SK-N-SH treated with all-trans-retinoic acid at 6 μM for 48 hours (cell line): ENCODE results near the gene SUPT3H.

Experiments
- ATAC-seq: fragments of 200-7000 bp; cut with Tn5 transposase; 3 replicates; pipeline ENCODE4 v1.9.1; 2020; ENCODE audit warnings: mild to moderate bottlenecking, moderate library complexity
- ARNTL ChIP-seq: fragments of 450-650 bp; formaldehyde crosslinking; IDR thresholded peaks from 2 replicates; pipeline ENCODE4 v1.5.0; 2020; ENCODE audit warnings: low read depth, mild to moderate bottlenecking, moderate library complexity, borderline replicate concordance
- BACH2 ChIP-seq: fragments of 250-450 bp; sonication (Bioruptor Pico); IDR thresholded peaks from 2 replicates; pipeline ENCODE4 v1.9.0; 2021; ENCODE audit warnings: mild to moderate bottlenecking, borderline replicate concordance
- CSDC2 ChIP-seq: fragments of 250-450 bp; sonication (Bioruptor Pico); IDR thresholded peaks from 2 replicates; pipeline ENCODE4 v1.5.0; 2020; ENCODE audit warnings: mild to moderate bottlenecking, moderate library complexity
- ESRRG ChIP-seq: fragments of 250-450 bp; sonication (Bioruptor Pico); IDR thresholded peaks from 2 replicates; pipeline ENCODE4 v1.6.1; 2021; ENCODE audit warnings: mild to moderate bottlenecking
- GLIS3 ChIP-seq: fragments of 250-450 bp; sonication (Bioruptor Pico); IDR thresholded peaks from 2 replicates; pipeline ENCODE4 v1.5.0; 2020; ENCODE audit warnings: mild to moderate bottlenecking, moderate library complexity
- ISL1 ChIP-seq: fragments of 250-450 bp; sonication (Bioruptor Pico); IDR thresholded peaks from 2 replicates; pipeline ENCODE4 v2.1.2; 2022; ENCODE audit warnings: mild to moderate bottlenecking, moderate library complexity
- OSR1 ChIP-seq: fragments of 250-450 bp; sonication (Bioruptor Pico); IDR thresholded peaks from 2 replicates; pipeline ENCODE4 v1.8.0; 2022; ENCODE audit warnings: moderate library complexity, mild to moderate bottlenecking, inconsistent platforms
- PPARA ChIP-seq: fragments of 250-450 bp; sonication (Bioruptor Pico); IDR thresholded peaks from 2 replicates; pipeline ENCODE4 v1.5.0; 2020; ENCODE audit warnings: mild to moderate bottlenecking, borderline replicate concordance
- TCF4 ChIP-seq: fragments of 250-450 bp; sonication (Bioruptor Pico); IDR thresholded peaks from 2 replicates; pipeline ENCODE4 v1.8.0; 2021; ENCODE audit warnings: mild to moderate bottlenecking, moderate library complexity, borderline replicate concordance
- TOX ChIP-seq: fragments of 250-450 bp; sonication (Bioruptor Pico); IDR thresholded peaks from 2 replicates; pipeline ENCODE4 v1.8.0; 2021; ENCODE audit warnings: mild to moderate bottlenecking, moderate library complexity, borderline replicate concordance
- ZC3H10 ChIP-seq: fragments of 250-450 bp; sonication (Bioruptor Pico); IDR thresholded peaks from 2 replicates; pipeline ENCODE4 v1.5.1; 2021; ENCODE audit warnings: mild to moderate bottlenecking, moderate library complexity
- ZNF565 ChIP-seq: fragments of 450-650 bp; formaldehyde crosslinking; conservative IDR thresholded peaks from 2 replicates; pipeline ENCODE4 v1.5.0; 2020; ENCODE audit warnings: low read depth, mild to moderate bottlenecking, moderate library complexity
- ZNF70 ChIP-seq: fragments of 450-650 bp; formaldehyde crosslinking; IDR thresholded peaks from 2 replicates; pipeline ENCODE4 v1.5.0; 2020; ENCODE audit warnings: mild to moderate bottlenecking, moderate library complexity
- ZNF8 ChIP-seq: fragments of 450-650 bp; formaldehyde crosslinking; IDR thresholded peaks from 2 replicates; pipeline ENCODE4 v1.5.0; 2020; ENCODE audit warnings: mild to moderate bottlenecking, moderate library complexity
- TF ChIP-seq, protein P1 (sequence below): fragments of 250-450 bp; sonication (Bioruptor Pico); IDR thresholded peaks from 2 replicates; pipeline ENCODE4 v1.5.0; 2020; ENCODE audit warnings: mild to moderate bottlenecking, moderate library complexity
- TF ChIP-seq, protein P2 (sequence below): fragments of 250-450 bp; sonication (Bioruptor Pico); IDR thresholded peaks from 2 replicates; pipeline ENCODE4 v1.8.0; 2021; ENCODE audit warnings: low read depth, mild to moderate bottlenecking, moderate library complexity, borderline replicate concordance
- TF ChIP-seq, protein P3 (sequence below): fragments of 250-450 bp; sonication (Bioruptor Pico); IDR thresholded peaks from 2 replicates; pipeline ENCODE4 v1.8.0; 2020; ENCODE audit warnings: mild to moderate bottlenecking, moderate library complexity, borderline replicate concordance
- TF ChIP-seq, protein P4 (sequence below): fragments of 250-450 bp; sonication (Bioruptor Pico); IDR thresholded peaks from 2 replicates; pipeline ENCODE4 v1.5.1; 2020; ENCODE audit warnings: low read depth, mild to moderate bottlenecking, moderate library complexity

The SUPT3H gene

DNA sequence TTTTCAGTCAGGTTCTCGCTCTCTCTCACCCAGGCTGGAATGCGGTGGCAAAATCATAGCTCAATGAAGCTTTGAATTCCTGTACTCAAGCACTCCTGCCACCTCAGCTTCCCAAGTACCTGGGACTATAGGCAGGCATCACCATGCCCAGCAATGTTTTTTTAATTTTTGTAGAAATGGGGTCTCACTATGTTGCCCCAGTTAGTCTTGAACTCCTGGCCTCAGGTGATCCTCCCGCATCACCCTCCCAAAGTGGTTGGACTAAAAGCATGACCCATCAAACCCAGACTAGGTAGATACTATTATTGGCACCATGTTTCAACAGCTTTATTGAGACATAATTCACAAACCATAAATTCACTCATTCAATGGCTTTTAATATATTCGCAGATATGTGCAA, 122.3 kb downstream of the SUPT3H start (continued):
- TF ChIP-seq TOX (CRISPR knock-in tag) (no peak), GLIS3 (CRISPR knock-in tag) (no peak)

DNA sequence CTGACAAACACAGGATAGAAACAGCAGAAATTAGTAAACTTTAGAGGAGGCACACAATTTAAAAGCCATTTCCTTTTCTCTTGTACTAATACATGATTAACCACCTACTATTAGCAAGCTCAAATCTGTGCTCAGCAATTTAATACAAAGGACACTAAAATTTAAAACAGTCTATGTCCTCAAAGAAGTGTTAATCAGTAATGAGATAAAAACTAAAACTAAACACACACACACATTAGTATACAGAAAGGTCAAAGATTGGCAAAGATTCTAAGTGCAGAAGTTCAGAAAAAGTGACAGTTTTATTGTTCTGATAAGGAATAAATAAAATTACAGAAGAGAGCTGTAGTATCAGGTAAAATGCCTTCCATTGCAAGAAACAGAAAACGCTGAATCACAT, 123.5 kb downstream of the SUPT3H start:
- TF ChIP-seq TCF4 (CRISPR knock-in tag), result no peak
- TF ChIP-seq ZNF565, result no peak
- TF ChIP-seq ZC3H10 (CRISPR knock-in tag), result no peak
- TF ChIP-seq, protein P1, sequence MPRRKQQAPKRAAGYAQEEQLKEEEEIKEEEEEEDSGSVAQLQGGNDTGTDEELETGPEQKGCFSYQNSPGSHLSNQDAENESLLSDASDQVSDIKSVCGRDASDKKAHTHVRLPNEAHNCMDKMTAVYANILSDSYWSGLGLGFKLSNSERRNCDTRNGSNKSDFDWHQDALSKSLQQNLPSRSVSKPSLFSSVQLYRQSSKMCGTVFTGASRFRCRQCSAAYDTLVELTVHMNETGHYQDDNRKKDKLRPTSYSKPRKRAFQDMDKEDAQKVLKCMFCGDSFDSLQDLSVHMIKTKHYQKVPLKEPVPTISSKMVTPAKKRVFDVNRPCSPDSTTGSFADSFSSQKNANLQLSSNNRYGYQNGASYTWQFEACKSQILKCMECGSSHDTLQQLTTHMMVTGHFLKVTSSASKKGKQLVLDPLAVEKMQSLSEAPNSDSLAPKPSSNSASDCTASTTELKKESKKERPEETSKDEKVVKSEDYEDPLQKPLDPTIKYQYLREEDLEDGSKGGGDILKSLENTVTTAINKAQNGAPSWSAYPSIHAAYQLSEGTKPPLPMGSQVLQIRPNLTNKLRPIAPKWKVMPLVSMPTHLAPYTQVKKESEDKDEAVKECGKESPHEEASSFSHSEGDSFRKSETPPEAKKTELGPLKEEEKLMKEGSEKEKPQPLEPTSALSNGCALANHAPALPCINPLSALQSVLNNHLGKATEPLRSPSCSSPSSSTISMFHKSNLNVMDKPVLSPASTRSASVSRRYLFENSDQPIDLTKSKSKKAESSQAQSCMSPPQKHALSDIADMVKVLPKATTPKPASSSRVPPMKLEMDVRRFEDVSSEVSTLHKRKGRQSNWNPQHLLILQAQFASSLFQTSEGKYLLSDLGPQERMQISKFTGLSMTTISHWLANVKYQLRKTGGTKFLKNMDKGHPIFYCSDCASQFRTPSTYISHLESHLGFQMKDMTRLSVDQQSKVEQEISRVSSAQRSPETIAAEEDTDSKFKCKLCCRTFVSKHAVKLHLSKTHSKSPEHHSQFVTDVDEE (CRISPR knock-in tag), result no peak
- no peak for TF ChIP-seq ARNTL
- TF ChIP-seq ZNF8 (CRISPR knock-in tag), result no peak
- no peak for TF ChIP-seq PPARA
- no peak for ATAC-seq

DNA sequence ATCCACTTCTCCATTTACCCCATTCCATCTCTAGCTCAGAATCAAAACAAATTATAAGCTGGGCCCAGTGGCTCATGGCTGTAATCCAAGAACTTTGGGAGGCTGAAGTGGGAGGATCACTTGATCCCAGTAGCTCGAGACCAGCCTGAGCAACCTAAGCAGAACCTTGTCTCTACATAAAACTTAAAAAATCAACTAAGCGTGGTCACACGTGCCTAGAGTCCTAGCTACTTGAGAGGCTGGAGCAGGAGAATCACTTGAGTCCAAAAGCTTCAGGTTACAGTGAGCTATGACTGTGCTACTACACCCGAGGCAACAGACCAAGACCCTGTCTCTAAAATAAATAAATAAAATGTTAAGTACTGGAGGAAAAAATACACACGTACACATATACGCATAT, 124.3 kb downstream of the SUPT3H start:
- TF ChIP-seq PPARA (no peak), ISL1 (CRISPR knock-in tag) (no peak), CSDC2 (CRISPR knock-in tag) (no peak)
- ATAC-seq, result no peak

DNA sequence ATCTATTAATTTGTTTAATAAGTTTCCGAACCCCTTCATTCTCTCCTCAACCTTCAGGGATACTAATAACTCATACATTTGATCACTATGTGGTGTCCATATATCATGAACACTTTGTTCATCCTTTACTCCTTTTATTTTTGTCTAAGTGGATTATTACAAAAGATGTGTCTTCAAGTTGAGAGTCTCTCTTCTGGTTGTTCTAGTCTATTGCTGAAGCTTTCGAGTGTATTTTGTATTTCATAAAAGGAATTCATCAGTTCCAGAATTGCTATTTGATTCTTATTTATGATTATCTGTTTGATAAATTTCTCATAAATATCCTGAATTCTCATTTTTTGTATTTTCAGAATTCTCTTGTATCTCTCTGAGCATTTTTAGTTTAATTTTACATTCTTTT, 146.1 kb downstream of the SUPT3H start:
- no peak for TF ChIP-seq ISL1 (CRISPR knock-in tag)
- no peak for ATAC-seq

DNA sequence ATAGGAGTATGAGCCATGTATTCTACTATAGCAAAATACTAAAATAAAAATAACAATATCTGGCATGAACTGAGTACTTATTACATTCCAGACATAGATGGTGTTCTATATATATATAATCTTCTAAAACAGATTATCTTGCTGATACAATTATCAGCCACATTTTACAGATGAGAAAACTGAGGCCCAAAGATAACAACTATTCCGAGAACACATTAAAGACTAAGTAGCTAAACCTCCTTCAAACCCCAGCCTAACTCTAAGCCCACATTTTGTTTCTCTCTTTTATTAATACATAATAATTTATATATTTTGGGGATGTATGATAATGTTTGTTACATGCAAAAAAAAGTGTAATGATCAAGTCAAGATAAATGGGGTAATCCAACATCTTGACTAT, 148.3 kb downstream of the SUPT3H start:
- no peak for ATAC-seq
- TF ChIP-seq OSR1, result no peak
- no peak for TF ChIP-seq ZNF8 (CRISPR knock-in tag)
- TF ChIP-seq ESRRG (CRISPR knock-in tag), result no peak
- no peak for TF ChIP-seq TCF4 (CRISPR knock-in tag)
- TF ChIP-seq ZC3H10 (CRISPR knock-in tag), result no peak
- TF ChIP-seq PPARA, result no peak
- TF ChIP-seq, protein P2, sequence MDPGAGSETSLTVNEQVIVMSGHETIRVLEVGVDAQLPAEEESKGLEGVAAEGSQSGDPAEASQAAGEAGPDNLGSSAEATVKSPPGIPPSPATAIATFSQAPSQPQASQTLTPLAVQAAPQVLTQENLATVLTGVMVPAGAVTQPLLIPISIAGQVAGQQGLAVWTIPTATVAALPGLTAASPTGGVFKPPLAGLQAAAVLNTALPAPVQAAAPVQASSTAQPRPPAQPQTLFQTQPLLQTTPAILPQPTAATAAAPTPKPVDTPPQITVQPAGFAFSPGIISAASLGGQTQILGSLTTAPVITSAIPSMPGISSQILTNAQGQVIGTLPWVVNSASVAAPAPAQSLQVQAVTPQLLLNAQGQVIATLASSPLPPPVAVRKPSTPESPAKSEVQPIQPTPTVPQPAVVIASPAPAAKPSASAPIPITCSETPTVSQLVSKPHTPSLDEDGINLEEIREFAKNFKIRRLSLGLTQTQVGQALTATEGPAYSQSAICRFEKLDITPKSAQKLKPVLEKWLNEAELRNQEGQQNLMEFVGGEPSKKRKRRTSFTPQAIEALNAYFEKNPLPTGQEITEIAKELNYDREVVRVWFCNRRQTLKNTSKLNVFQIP (CRISPR knock-in tag), result no peak
- TF ChIP-seq ZNF70, result no peak
- TF ChIP-seq, protein P3, sequence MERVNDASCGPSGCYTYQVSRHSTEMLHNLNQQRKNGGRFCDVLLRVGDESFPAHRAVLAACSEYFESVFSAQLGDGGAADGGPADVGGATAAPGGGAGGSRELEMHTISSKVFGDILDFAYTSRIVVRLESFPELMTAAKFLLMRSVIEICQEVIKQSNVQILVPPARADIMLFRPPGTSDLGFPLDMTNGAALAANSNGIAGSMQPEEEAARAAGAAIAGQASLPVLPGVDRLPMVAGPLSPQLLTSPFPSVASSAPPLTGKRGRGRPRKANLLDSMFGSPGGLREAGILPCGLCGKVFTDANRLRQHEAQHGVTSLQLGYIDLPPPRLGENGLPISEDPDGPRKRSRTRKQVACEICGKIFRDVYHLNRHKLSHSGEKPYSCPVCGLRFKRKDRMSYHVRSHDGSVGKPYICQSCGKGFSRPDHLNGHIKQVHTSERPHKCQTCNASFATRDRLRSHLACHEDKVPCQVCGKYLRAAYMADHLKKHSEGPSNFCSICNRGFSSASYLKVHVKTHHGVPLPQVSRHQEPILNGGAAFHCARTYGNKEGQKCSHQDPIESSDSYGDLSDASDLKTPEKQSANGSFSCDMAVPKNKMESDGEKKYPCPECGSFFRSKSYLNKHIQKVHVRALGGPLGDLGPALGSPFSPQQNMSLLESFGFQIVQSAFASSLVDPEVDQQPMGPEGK (CRISPR knock-in tag), result no peak
- TF ChIP-seq BACH2 (CRISPR knock-in tag), result no peak
- TF ChIP-seq GLIS3 (CRISPR knock-in tag), result no peak
- TF ChIP-seq, protein P4, sequence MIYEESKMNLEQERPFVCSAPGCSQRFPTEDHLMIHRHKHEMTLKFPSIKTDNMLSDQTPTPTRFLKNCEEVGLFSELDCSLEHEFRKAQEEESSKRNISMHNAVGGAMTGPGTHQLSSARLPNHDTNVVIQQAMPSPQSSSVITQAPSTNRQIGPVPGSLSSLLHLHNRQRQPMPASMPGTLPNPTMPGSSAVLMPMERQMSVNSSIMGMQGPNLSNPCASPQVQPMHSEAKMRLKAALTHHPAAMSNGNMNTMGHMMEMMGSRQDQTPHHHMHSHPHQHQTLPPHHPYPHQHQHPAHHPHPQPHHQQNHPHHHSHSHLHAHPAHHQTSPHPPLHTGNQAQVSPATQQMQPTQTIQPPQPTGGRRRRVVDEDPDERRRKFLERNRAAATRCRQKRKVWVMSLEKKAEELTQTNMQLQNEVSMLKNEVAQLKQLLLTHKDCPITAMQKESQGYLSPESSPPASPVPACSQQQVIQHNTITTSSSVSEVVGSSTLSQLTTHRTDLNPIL (CRISPR knock-in tag), result no peak

DNA sequence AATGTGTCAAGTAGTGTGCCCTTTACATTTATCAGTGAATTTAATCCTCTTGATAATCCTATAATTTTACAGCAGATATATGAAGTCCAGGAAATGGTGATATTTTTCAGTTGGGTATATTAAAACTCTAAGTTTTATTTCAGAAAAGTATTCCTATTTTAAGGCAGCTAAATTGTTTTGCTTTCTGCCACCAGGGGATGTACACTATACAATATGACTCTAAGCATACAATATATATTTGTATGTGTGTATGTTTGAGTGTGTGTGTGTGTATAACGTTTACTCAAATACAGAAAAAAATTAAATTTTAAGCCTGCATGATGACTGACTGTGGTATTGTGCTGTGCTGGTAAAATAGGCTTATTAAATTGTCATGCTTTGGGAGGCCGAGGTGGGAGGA, 151.7 kb downstream of the SUPT3H start:
- no peak for ATAC-seq

More for the DNA sequence above, 151.7 kb downstream of the SUPT3H start:
- TF ChIP-seq, protein P1 (CRISPR knock-in tag), result no peak
- TF ChIP-seq TOX (CRISPR knock-in tag) (no peak), ZC3H10 (CRISPR knock-in tag) (no peak), TCF4 (CRISPR knock-in tag) (no peak), ZNF565 (no peak), ARNTL (no peak)
